HepG2 (cell line): ENCODE measurements around the gene TMEM9. TPM values are rescaled to one million over a fixed set of nuclear protein-coding genes. Genes with fewer than 3 reads are reported as not detected.
A peak's percentile ranks its signal among the peaks of the same experiment; 100 is the strongest.

Source experiments
- ARNT2 ChIP-seq: sonication (generic); formaldehyde crosslinking; IDR thresholded peaks from 2 replicates; pipeline ENCODE4 v1.8.0; 2022; ENCODE audit warnings: mild to moderate bottlenecking, low read depth, missing genetic modification reagents, moderate library complexity
- ELF3 ChIP-seq: IDR thresholded peaks from 2 replicates; pipeline ENCODE4 v1.6.1; 2016; ENCODE audit warnings: missing genetic modification reagents, missing compliant biosample characterization
- GTF2F1 ChIP-seq: fragments of 150-350 bp; IDR thresholded peaks from 2 replicates; pipeline ENCODE4 v1.6.1; 2014; ENCODE audit warnings: low read length
- KDM5A ChIP-seq: fragments of 200-600 bp; sonication (generic); IDR thresholded peaks from 2 replicates; pipeline ENCODE4 v1.7.0; 2018; ENCODE audit warnings: antibody characterized with exemption, mild to moderate bottlenecking, low read length, borderline replicate concordance
- MAFK ChIP-seq, 2 experiments: IDR thresholded peaks in 1 of 2; conservative IDR thresholded peaks in 1 of 2; 2 replicates each; pipeline ENCODE4 v1.6.1; 2011; ENCODE audit warnings: improper control_type of control experiment in 2 of 2, low read length in 2 of 2
- MLLT10 ChIP-seq: sonication (generic); formaldehyde crosslinking; IDR thresholded peaks from 2 replicates; pipeline ENCODE4 v1.4.0; 2020; ENCODE audit warnings: missing genetic modification reagents
- MYNN ChIP-seq: sonication (generic); formaldehyde crosslinking; IDR thresholded peaks from 2 replicates; pipeline ENCODE4 v1.4.0; 2020; ENCODE audit warnings: mild to moderate bottlenecking, low read depth, missing genetic modification reagents
- SAP130 ChIP-seq: IDR thresholded peaks from 2 replicates; pipeline ENCODE4 v1.6.1; 2016; ENCODE audit warnings: low read depth
- SOX6 ChIP-seq, 2 experiments: fragments of 450-650 bp in 1 of 2; sonication (generic) in 1 of 2; formaldehyde crosslinking in 1 of 2; IDR thresholded peaks; 2 replicates each; pipeline versions ENCODE4 v1.4.0 to v1.6.1; 2017 to 2020; ENCODE audit warnings: antibody characterized with exemption in 1 of 2, mild to moderate bottlenecking in 1 of 2, missing genetic modification reagents in 1 of 2
- ZFP1 ChIP-seq: IDR thresholded peaks from 2 replicates; pipeline ENCODE4 v1.6.1; 2016
- ZMYM2 ChIP-seq: sonication (generic); formaldehyde crosslinking; IDR thresholded peaks from 2 replicates; pipeline ENCODE4 v1.8.0; 2022; ENCODE audit warnings: mild to moderate bottlenecking, missing genetic modification reagents
- ZNF484 ChIP-seq: sonication (generic); formaldehyde crosslinking; IDR thresholded peaks from 2 replicates; pipeline ENCODE4 v1.5.1; 2020; ENCODE audit warnings: mild to moderate bottlenecking, low read depth, missing genetic modification reagents, borderline replicate concordance
- ZNF549 ChIP-seq: sonication (generic); formaldehyde crosslinking; IDR thresholded peaks from 2 replicates; pipeline ENCODE4 v1.5.0; 2020; ENCODE audit warnings: missing genetic modification reagents
- ZNF766 ChIP-seq: sonication (generic); formaldehyde crosslinking; IDR thresholded peaks from 2 replicates; pipeline ENCODE4 v1.5.0; 2020; ENCODE audit warnings: missing genetic modification reagents, borderline replicate concordance
- polyA plus RNA-seq, 8 experiments: library from polyadenylated mRNA; depleted of rRNA in 3 of 8; stranded (reverse) in 7 of 8; unstranded in 1 of 8; fragments of >200 nt; fragmentation: Illumina TruSeq in 4 of 8; extraction: Trizol in 4 of 8; gene quantifications; 2 replicates each; pipeline versions ENCODE4 v1.2.1 to v1.2.3, GENCODE V29; 2011 to 2016; ENCODE audit warnings: low read depth in 4 of 8, missing spikeins in 1 of 8, mixed read lengths in 1 of 8; ENCODE audit not compliant: insufficient read depth in 1 of 8
- total RNA-seq, 5 experiments: library from RNA; depleted of rRNA; stranded (reverse); fragments of >200 nt; fragmentation: Illumina TruSeq; extraction: Trizol; gene quantifications; 2 replicates each; pipeline ENCODE4 v1.2.3, GENCODE V29; 2016; ENCODE audit warnings: low read depth in 1 of 5
- TF ChIP-seq, protein P1 (sequence below): sonication (generic); formaldehyde crosslinking; IDR thresholded peaks from 2 replicates; pipeline ENCODE4 v1.5.0; 2020; ENCODE audit warnings: missing genetic modification reagents
- TF ChIP-seq, protein P2 (sequence below): sonication (generic); formaldehyde crosslinking; IDR thresholded peaks from 2 replicates; pipeline ENCODE4 v1.4.0; 2020; ENCODE audit warnings: mild to moderate bottlenecking, missing genetic modification reagents
- TF ChIP-seq, protein P3 (sequence below): sonication (generic); formaldehyde crosslinking; IDR thresholded peaks from 2 replicates; pipeline ENCODE4 v1.4.0; 2020; ENCODE audit warnings: missing genetic modification reagents
- TF ChIP-seq, protein P4 (sequence below): sonication (generic); formaldehyde crosslinking; IDR thresholded peaks from 2 replicates; pipeline ENCODE4 v1.5.1; 2020; ENCODE audit warnings: mild to moderate bottlenecking, missing genetic modification reagents
- TF ChIP-seq, protein P5 (sequence below): sonication (generic); formaldehyde crosslinking; IDR thresholded peaks from 2 replicates; pipeline ENCODE4 v1.8.0; 2022; ENCODE audit warnings: mild to moderate bottlenecking, missing genetic modification reagents; ENCODE audit not compliant: insufficient replicate concordance

TMEM9 gene
- total and polyA plus RNA-seq, 2 of the 13 experiments (the other 11 are each of a cell fraction or from before 2014, with no cell fraction given): 60.9 to 102 TPM

DNA sequence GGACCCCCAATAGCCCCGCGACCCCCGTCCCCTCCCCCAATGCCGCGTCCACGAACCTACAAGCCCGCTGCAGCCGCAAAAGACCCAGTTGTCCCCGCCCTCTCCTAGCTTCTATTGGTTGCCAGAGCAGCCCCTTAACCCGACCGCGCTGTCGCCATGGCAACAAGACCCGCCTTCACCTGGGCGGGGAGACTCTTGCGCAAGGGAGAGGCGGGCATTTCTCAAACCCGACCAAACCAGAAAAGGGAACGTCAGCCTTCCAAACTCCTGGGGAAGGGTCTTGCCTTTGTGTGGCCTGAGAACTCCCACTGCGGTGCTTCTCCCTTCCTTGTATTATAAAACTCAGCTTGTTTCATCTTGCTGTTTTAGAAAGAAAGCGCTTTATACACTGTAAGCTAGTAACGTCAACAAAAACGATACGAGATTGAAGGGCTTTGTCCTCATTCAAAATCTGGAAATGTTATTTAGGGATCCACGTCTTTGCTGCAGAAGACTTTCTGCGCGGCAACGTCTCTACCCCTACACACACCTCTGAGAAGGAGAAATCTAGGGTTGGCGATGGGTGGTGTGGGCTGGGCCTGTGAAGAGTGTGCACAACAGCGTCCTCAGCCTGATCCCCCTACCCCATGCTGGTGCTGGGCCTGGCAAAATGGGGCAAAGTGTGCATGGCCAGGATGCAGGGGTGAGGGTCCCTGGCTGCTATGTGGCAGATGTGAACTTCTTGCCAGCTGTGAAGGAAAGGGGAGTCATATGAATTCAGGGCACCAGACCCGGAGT lies at the start of gene TMEM9 (continued):
- TF ChIP-seq GTF2F1: no peak
- TF ChIP-seq ARNT2: no peak
- TF ChIP-seq, protein P1, sequence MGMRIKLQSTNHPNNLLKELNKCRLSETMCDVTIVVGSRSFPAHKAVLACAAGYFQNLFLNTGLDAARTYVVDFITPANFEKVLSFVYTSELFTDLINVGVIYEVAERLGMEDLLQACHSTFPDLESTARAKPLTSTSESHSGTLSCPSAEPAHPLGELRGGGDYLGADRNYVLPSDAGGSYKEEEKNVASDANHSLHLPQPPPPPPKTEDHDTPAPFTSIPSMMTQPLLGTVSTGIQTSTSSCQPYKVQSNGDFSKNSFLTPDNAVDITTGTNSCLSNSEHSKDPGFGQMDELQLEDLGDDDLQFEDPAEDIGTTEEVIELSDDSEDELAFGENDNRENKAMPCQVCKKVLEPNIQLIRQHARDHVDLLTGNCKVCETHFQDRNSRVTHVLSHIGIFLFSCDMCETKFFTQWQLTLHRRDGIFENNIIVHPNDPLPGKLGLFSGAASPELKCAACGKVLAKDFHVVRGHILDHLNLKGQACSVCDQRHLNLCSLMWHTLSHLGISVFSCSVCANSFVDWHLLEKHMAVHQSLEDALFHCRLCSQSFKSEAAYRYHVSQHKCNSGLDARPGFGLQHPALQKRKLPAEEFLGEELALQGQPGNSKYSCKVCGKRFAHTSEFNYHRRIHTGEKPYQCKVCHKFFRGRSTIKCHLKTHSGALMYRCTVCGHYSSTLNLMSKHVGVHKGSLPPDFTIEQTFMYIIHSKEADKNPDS (CRISPR knock-in tag): no peak
- TF ChIP-seq MYNN (CRISPR knock-in tag): no peak
- TF ChIP-seq, protein P2, sequence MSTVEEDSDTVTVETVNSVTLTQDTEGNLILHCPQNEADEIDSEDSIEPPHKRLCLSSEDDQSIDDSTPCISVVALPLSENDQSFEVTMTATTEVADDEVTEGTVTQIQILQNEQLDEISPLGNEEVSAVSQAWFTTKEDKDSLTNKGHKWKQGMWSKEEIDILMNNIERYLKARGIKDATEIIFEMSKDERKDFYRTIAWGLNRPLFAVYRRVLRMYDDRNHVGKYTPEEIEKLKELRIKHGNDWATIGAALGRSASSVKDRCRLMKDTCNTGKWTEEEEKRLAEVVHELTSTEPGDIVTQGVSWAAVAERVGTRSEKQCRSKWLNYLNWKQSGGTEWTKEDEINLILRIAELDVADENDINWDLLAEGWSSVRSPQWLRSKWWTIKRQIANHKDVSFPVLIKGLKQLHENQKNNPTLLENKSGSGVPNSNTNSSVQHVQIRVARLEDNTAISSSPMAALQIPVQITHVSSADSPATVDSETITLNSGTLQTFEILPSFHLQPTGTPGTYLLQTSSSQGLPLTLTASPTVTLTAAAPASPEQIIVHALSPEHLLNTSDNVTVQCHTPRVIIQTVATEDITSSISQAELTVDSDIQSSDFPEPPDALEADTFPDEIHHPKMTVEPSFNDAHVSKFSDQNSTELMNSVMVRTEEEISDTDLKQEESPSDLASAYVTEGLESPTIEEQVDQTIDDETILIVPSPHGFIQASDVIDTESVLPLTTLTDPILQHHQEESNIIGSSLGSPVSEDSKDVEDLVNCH (CRISPR knock-in tag): no peak
- TF ChIP-seq, protein P3, sequence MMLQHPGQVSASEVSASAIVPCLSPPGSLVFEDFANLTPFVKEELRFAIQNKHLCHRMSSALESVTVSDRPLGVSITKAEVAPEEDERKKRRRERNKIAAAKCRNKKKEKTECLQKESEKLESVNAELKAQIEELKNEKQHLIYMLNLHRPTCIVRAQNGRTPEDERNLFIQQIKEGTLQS (CRISPR knock-in tag): no peak
- TF ChIP-seq SAP130 (CRISPR knock-in tag): peak; percentile 75
- no peak for TF ChIP-seq SOX6 (IDR thresholded peaks at IDR 0.05)
- no peak for TF ChIP-seq SOX6 (CRISPR knock-in tag; IDR thresholded peaks at IDR 0.05)
- no peak; the same call in 1 of the 2 replicates for TF ChIP-seq ZNF549 (CRISPR knock-in tag)
- no peak for TF ChIP-seq MAFK (conservative IDR thresholded peaks at IDR 0.05 in 1 of 2, IDR thresholded peaks at IDR 0.05 in 1 of 2; ENCODE audit: low read length in 2 of 2)
- no peak for TF ChIP-seq ZMYM2 (CRISPR knock-in tag)
- TF ChIP-seq MLLT10 (CRISPR knock-in tag): no peak
- no peak for TF ChIP-seq ZFP1 (CRISPR knock-in tag)
- TF ChIP-seq, protein P4, sequence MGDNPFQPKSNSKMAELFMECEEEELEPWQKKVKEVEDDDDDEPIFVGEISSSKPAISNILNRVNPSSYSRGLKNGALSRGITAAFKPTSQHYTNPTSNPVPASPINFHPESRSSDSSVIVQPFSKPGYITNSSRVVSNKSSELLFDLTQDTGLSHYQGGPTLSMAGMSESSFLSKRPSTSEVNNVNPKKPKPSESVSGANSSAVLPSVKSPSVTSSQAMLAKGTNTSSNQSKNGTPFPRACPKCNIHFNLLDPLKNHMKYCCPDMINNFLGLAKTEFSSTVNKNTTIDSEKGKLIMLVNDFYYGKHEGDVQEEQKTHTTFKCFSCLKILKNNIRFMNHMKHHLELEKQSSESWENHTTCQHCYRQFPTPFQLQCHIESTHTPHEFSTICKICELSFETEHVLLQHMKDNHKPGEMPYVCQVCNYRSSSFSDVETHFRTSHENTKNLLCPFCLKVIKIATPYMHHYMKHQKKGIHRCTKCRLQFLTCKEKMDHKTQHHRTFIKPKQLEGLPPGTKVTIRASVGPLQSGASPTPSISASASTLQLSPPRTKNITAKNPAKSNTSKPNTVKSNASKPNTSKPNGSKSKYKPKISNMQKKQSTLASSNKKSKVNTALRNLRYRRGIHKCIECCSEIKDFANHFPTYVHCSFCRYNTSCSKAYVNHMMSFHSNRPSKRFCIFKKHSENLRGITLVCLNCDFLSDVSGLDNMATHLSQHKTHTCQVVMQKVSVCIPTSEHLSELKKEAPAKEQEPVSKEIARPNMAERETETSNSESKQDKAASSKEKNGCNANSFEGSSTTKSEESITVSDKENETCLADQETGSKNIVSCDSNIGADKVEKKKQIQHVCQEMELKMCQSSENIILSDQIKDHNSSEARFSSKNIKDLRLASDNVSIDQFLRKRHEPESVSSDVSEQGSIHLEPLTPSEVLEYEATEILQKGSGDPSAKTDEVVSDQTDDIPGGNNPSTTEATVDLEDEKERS: 0 out of 2 replicates have a peak, but pooled peaks have one; percentile 37
- TF ChIP-seq ZNF484 (CRISPR knock-in tag): no peak
- TF ChIP-seq, protein P5, sequence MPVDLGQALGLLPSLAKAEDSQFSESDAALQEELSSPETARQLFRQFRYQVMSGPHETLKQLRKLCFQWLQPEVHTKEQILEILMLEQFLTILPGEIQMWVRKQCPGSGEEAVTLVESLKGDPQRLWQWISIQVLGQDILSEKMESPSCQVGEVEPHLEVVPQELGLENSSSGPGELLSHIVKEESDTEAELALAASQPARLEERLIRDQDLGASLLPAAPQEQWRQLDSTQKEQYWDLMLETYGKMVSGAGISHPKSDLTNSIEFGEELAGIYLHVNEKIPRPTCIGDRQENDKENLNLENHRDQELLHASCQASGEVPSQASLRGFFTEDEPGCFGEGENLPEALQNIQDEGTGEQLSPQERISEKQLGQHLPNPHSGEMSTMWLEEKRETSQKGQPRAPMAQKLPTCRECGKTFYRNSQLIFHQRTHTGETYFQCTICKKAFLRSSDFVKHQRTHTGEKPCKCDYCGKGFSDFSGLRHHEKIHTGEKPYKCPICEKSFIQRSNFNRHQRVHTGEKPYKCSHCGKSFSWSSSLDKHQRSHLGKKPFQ (CRISPR knock-in tag): no peak
- no peak for TF ChIP-seq ZNF766 (CRISPR knock-in tag)
- peak; percentile 45; the same call in 1 of the 2 replicates for TF ChIP-seq KDM5A
- no peak for TF ChIP-seq ELF3 (CRISPR knock-in tag)
